Liver (tissue), 9 donors: ENCODE data around the gene KIAA1143. TPM values are rescaled to one million over a fixed set of nuclear protein-coding genes. Genes with fewer than 3 reads are reported as not detected.
A peak's percentile ranks its signal among the peaks of the same experiment; 100 is the strongest.

Experiments used
- DNase-seq: peaks from one replicate; pipeline ENCODE4 v3.0.0-alpha.2; 2017; ENCODE audit warnings: low spot score
- H3K27ac ChIP-seq, 2 donors: one replicate each; pipeline ENCODE4 v1.7.0; 2013; ENCODE audit warnings: inconsistent platforms in 2 of 2, low read length in 2 of 2, control low read depth in 1 of 2, low read depth in 1 of 2, mild to moderate bottlenecking in 1 of 2
- H3K27me3 ChIP-seq, 4 donors: one replicate each; pipeline versions ENCODE4 v1.6.1 to v1.7.0; 2013; ENCODE audit warnings: low read length in 3 of 4, inconsistent platforms in 1 of 4, mild to moderate bottlenecking in 1 of 4, moderate library complexity in 1 of 4; ENCODE audit not compliant: control insufficient read depth in 4 of 4, insufficient read depth in 4 of 4
- H3K36me3 ChIP-seq, 4 donors: one replicate each; pipeline versions ENCODE4 v1.6.1 to v1.7.0; 2013; ENCODE audit warnings: low read length in 3 of 4, mild to moderate bottlenecking in 3 of 4, low read depth in 1 of 4, moderate library complexity in 1 of 4; ENCODE audit not compliant: control insufficient read depth in 4 of 4, insufficient read depth in 3 of 4
- H3K4me1 ChIP-seq, 4 donors: one replicate each; pipeline versions ENCODE4 v1.6.1 to v1.7.0; 2013; ENCODE audit warnings: low read length in 3 of 4, mild to moderate bottlenecking in 3 of 4, moderate library complexity in 1 of 4; ENCODE audit not compliant: control insufficient read depth in 4 of 4, insufficient read depth in 4 of 4
- H3K4me3 ChIP-seq, 3 donors: one replicate each; pipeline versions ENCODE4 v1.6.1 to v1.7.0; 2013; ENCODE audit warnings: low read length in 3 of 3, control low read depth in 1 of 3, low read depth in 1 of 3, mild to moderate bottlenecking in 1 of 3
- H3K9ac ChIP-seq, 2 donors: one replicate each; pipeline ENCODE4 v1.7.0; 2013; ENCODE audit warnings: low read length in 2 of 2, mild to moderate bottlenecking in 2 of 2, moderate library complexity in 2 of 2, control low read depth in 1 of 2, low read depth in 1 of 2
- H3K9me3 ChIP-seq, 4 donors: one replicate each; pipeline versions ENCODE4 v1.6.1 to v1.7.0; 2013; ENCODE audit warnings: low read length in 3 of 4; ENCODE audit not compliant: control insufficient read depth in 4 of 4
- FOXA1 ChIP-seq: IDR thresholded peaks from 2 replicates; pipeline ENCODE4 v1.6.1; 2016; ENCODE audit warnings: antibody characterized with exemption
- FOXA2 ChIP-seq: IDR thresholded peaks from 2 replicates; pipeline ENCODE4 v1.6.1; 2016; ENCODE audit warnings: antibody characterized with exemption
- GABPA ChIP-seq, 2 donors: IDR thresholded peaks in 1 of 2; conservative IDR thresholded peaks in 1 of 2; 2 replicates each; pipeline ENCODE4 v1.6.1; 2016; ENCODE audit warnings: antibody characterized with exemption in 2 of 2, mild to moderate bottlenecking in 1 of 2, moderate library complexity in 1 of 2
- HNF4A ChIP-seq, 2 donors: conservative IDR thresholded peaks; 2 replicates each; pipeline ENCODE4 v1.6.1; 2016; ENCODE audit warnings: antibody characterized with exemption in 2 of 2, mild to moderate bottlenecking in 2 of 2
- HNF4G ChIP-seq: IDR thresholded peaks from 2 replicates; pipeline ENCODE4 v1.6.1; 2016; ENCODE audit warnings: antibody characterized with exemption
- JUND ChIP-seq, 2 donors: IDR thresholded peaks; 2 replicates each; pipeline ENCODE4 v1.6.1; 2016; ENCODE audit warnings: antibody characterized with exemption in 2 of 2
- NR2F2 ChIP-seq: IDR thresholded peaks from 2 replicates; pipeline ENCODE4 v1.6.1; 2016; ENCODE audit warnings: antibody characterized with exemption
- RAD21 ChIP-seq, 2 donors: IDR thresholded peaks; 2 replicates each; pipeline ENCODE4 v1.6.1; 2016; ENCODE audit warnings: antibody characterized with exemption in 2 of 2, mild to moderate bottlenecking in 2 of 2
- RXRA ChIP-seq, 2 donors: IDR thresholded peaks; 2 replicates each; pipeline ENCODE4 v1.6.1; 2017 to 2018; ENCODE audit warnings: antibody characterized with exemption in 2 of 2, mild to moderate bottlenecking in 1 of 2
- SP1 ChIP-seq: IDR thresholded peaks from 2 replicates; pipeline ENCODE4 v1.6.1; 2018; ENCODE audit warnings: antibody characterized with exemption, mild to moderate bottlenecking
- TAF1 ChIP-seq: conservative IDR thresholded peaks from 2 replicates; pipeline ENCODE4 v1.6.1; 2016; ENCODE audit warnings: antibody characterized with exemption, mild to moderate bottlenecking
- YY1 ChIP-seq: IDR thresholded peaks from 2 replicates; pipeline ENCODE4 v1.6.1; 2016; ENCODE audit warnings: antibody characterized with exemption, mild to moderate bottlenecking
- WGBS: extraction: QIAGEN DNeasy Blood & Tissue Kit; methylation state at CpG from one replicate; pipeline ENCODE4 v1.1.7; 2013; 5-methylcytosine and 5-hydroxymethylcytosine counted together
- polyA plus RNA-seq, 2 donors: library from polyadenylated mRNA; stranded (reverse) in 1 of 2; unstranded in 1 of 2; fragments of 200-250 nt in 1 of 2; fragments of >200 nt in 1 of 2; fragmentation: Nextera tagmentation in 1 of 2; extraction: Ambion mirVana in 1 of 2; gene quantifications; one replicate each; pipeline versions ENCODE4 v1.2.1 to v1.2.3, GENCODE V29; 2013 to 2015
- total RNA-seq, 2 donors: library from RNA; depleted of rRNA; stranded (reverse); fragments of >200 nt; gene quantifications; one replicate each; pipeline ENCODE4 v1.2.3, GENCODE V29; 2014
- TF ChIP-seq, protein P1 (sequence below): IDR thresholded peaks from 2 replicates; pipeline ENCODE4 v1.6.1; 2016; ENCODE audit warnings: antibody characterized with exemption
- TF ChIP-seq, protein P2 (sequence below): IDR thresholded peaks from 2 replicates; pipeline ENCODE4 v1.6.1; 2016; ENCODE audit warnings: antibody characterized with exemption
- TF ChIP-seq, protein P3 (sequence below): IDR thresholded peaks from 2 replicates; pipeline ENCODE4 v1.6.1; 2016; ENCODE audit warnings: antibody characterized with exemption
- TF ChIP-seq, protein P4 (sequence below): IDR thresholded peaks from 2 replicates; pipeline ENCODE4 v1.6.1; 2016; ENCODE audit warnings: antibody characterized with exemption, mild to moderate bottlenecking
- TF ChIP-seq, protein P5 (sequence below): fragments of 150-350 bp; IDR thresholded peaks from 2 replicates; pipeline ENCODE4 v1.5.1; 2017; ENCODE audit warnings: improper control_type of control experiment, low read depth, low read length; ENCODE audit not compliant: missing input control
- donor health status: healthy.
- donor health status: healthy.
- donor health status: healthy.
- donor health status: healthy.
- donor health status: healthy.

KIAA1143 gene
- total and polyA plus RNA-seq, 4 donors, result 3.9 to 10.3 (median 7.2) TPM

DNA sequence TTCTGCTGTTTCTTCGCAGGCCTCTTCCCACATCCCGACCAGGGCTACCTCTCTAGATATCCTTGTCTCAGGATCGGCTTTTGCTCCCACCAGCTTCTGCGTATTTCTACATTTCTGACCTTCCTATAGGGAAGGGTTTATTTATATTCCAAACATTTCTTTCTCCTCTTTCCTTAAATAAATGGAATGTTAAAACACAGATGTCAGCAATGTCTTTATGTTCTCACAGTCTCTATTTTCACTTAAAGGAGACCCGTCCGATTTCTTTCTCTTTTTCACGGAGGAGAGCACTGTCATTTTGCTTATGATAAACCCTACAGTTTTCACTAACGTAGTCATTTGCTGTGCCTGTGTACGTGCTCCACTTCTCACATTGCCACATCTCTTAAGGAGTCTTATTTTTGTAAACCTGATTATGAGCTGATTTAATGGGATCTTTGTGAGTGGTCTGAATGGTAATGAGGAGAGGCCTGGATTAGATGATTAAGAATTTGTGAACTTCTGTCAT is 805 bp upstream of the KIAA1143 start:
- 5% methylated on average over 9 of the region's 9 CpGs for WGBS
- TF ChIP-seq FOXA2 (no peak), YY1 (no peak), NR2F2 (no peak), SP1 (no peak), FOXA1 (no peak), TAF1 (no peak), HNF4G (no peak), HNF4A (conservative IDR thresholded peaks at IDR 0.05) (no peak), JUND (IDR thresholded peaks at IDR 0.05) (no peak)
- TF ChIP-seq, protein P1, sequence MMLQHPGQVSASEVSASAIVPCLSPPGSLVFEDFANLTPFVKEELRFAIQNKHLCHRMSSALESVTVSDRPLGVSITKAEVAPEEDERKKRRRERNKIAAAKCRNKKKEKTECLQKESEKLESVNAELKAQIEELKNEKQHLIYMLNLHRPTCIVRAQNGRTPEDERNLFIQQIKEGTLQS, result no peak
- TF ChIP-seq, protein P2, sequence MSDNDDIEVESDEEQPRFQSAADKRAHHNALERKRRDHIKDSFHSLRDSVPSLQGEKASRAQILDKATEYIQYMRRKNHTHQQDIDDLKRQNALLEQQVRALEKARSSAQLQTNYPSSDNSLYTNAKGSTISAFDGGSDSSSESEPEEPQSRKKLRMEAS, result no peak
- TF ChIP-seq, protein P3, sequence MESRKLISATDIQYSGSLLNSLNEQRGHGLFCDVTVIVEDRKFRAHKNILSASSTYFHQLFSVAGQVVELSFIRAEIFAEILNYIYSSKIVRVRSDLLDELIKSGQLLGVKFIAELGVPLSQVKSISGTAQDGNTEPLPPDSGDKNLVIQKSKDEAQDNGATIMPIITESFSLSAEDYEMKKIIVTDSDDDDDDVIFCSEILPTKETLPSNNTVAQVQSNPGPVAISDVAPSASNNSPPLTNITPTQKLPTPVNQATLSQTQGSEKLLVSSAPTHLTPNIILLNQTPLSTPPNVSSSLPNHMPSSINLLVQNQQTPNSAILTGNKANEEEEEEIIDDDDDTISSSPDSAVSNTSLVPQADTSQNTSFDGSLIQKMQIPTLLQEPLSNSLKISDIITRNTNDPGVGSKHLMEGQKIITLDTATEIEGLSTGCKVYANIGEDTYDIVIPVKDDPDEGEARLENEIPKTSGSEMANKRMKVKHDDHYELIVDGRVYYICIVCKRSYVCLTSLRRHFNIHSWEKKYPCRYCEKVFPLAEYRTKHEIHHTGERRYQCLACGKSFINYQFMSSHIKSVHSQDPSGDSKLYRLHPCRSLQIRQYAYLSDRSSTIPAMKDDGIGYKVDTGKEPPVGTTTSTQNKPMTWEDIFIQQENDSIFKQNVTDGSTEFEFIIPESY, result no peak
- TF ChIP-seq, protein P4, sequence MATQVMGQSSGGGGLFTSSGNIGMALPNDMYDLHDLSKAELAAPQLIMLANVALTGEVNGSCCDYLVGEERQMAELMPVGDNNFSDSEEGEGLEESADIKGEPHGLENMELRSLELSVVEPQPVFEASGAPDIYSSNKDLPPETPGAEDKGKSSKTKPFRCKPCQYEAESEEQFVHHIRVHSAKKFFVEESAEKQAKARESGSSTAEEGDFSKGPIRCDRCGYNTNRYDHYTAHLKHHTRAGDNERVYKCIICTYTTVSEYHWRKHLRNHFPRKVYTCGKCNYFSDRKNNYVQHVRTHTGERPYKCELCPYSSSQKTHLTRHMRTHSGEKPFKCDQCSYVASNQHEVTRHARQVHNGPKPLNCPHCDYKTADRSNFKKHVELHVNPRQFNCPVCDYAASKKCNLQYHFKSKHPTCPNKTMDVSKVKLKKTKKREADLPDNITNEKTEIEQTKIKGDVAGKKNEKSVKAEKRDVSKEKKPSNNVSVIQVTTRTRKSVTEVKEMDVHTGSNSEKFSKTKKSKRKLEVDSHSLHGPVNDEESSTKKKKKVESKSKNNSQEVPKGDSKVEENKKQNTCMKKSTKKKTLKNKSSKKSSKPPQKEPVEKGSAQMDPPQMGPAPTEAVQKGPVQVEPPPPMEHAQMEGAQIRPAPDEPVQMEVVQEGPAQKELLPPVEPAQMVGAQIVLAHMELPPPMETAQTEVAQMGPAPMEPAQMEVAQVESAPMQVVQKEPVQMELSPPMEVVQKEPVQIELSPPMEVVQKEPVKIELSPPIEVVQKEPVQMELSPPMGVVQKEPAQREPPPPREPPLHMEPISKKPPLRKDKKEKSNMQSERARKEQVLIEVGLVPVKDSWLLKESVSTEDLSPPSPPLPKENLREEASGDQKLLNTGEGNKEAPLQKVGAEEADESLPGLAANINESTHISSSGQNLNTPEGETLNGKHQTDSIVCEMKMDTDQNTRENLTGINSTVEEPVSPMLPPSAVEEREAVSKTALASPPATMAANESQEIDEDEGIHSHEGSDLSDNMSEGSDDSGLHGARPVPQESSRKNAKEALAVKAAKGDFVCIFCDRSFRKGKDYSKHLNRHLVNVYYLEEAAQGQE, result no peak
- TF ChIP-seq, protein P5, sequence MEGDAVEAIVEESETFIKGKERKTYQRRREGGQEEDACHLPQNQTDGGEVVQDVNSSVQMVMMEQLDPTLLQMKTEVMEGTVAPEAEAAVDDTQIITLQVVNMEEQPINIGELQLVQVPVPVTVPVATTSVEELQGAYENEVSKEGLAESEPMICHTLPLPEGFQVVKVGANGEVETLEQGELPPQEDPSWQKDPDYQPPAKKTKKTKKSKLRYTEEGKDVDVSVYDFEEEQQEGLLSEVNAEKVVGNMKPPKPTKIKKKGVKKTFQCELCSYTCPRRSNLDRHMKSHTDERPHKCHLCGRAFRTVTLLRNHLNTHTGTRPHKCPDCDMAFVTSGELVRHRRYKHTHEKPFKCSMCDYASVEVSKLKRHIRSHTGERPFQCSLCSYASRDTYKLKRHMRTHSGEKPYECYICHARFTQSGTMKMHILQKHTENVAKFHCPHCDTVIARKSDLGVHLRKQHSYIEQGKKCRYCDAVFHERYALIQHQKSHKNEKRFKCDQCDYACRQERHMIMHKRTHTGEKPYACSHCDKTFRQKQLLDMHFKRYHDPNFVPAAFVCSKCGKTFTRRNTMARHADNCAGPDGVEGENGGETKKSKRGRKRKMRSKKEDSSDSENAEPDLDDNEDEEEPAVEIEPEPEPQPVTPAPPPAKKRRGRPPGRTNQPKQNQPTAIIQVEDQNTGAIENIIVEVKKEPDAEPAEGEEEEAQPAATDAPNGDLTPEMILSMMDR, result no peak
- H3K9me3 ChIP-seq, result peaks cover 3 to 9% (median 5%) of the 10 kb centered on the region in 4 donors
- H3K36me3 ChIP-seq, result peaks cover 0 to 10% (median 0%) of the 10 kb centered on the region in 4 donors
- peaks cover 3 to 13% (median 8%) of the 10 kb centered on the region in 4 donors for H3K4me1 ChIP-seq
- H3K9ac ChIP-seq, result no peak overlapping the region
- no peak overlapping the region for H3K27ac ChIP-seq
- H3K27me3 ChIP-seq, result peaks cover 0 to 3% (median 0%) of the 10 kb centered on the region in 4 donors
- peak overlapping the region; percentile 68 to 90 (median 72) for H3K4me3 ChIP-seq
- DNase-seq, result no peak

DNA sequence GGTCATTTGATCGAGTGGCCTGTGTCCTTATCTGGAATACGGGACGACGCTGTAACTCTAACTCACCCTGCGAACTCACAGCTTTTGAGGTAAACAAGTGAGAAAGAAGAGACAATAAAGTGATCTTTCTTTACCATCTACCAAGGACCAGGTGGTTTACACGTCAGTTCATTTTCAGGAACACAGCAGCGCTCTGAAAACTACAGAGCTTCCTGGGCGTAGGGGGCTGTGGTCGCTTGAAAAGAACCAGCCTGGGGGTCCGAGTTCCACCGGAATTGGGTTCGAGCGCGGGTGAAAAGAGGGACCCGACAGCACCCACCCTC is 357 bp downstream of the KIAA1143 start:
- peak overlapping the region; percentile 68 to 90 (median 72) for H3K4me3 ChIP-seq
- H3K27ac ChIP-seq, result peak overlapping the region; percentile 59 to 67
- H3K4me1 ChIP-seq, result peaks cover 3 to 13% (median 8%) of the 10 kb centered on the region in 4 donors
- H3K9me3 ChIP-seq, result peaks cover 0 to 11% (median 8%) of the 10 kb centered on the region in 4 donors
- no peak for DNase-seq
- peaks cover 0 to 11% (median 0%) of the 10 kb centered on the region in 4 donors for H3K36me3 ChIP-seq
- H3K9ac ChIP-seq, result peak overlapping the region; percentile 71 to 82
- peaks cover 0 to 3% (median 0%) of the 10 kb centered on the region in 4 donors for H3K27me3 ChIP-seq
- WGBS, result 1% methylated on average over 15 of the region's 15 CpGs
- TF ChIP-seq, protein P1, result no peak
- TF ChIP-seq FOXA2, result no peak
- TF ChIP-seq RXRA (IDR thresholded peaks at IDR 0.05), result no peak
- no peak for TF ChIP-seq HNF4G
- no peak for TF ChIP-seq YY1
- no peak for TF ChIP-seq FOXA1
- TF ChIP-seq, protein P5, result no peak
- no peak for TF ChIP-seq NR2F2
- TF ChIP-seq, protein P2, result no peak
- TF ChIP-seq RAD21 (IDR thresholded peaks at IDR 0.05), result no peak
- TF ChIP-seq HNF4A (conservative IDR thresholded peaks at IDR 0.05), result no peak
- TF ChIP-seq GABPA (IDR thresholded peaks at IDR 0.05 in 1 of 2, conservative IDR thresholded peaks at IDR 0.05 in 1 of 2), result no peak
- no peak for TF ChIP-seq SP1
